Muscle of leg (tissue), 11 donors: Measurements from ENCODE around the gene OTOG. TPM values are rescaled to one million over a fixed set of nuclear protein-coding genes. Genes with fewer than 3 reads are reported as not detected.

Source experiments
- DNase-seq: peaks from one replicate; pipeline ENCODE4 v3.0.0; 2013
- H3K27ac ChIP-seq: one replicate; pipeline ENCODE4 v1.5.1; 2013; ENCODE audit warnings: mild to moderate bottlenecking, low read length, control low read depth
- H3K27me3 ChIP-seq: one replicate; pipeline ENCODE4 v1.6.1; 2013; ENCODE audit warnings: low read length; ENCODE audit not compliant: control insufficient read depth, insufficient read depth
- H3K36me3 ChIP-seq: one replicate; pipeline ENCODE4 v1.6.1; 2013; ENCODE audit warnings: low read length; ENCODE audit not compliant: control insufficient read depth, insufficient read depth
- H3K4me1 ChIP-seq: one replicate; pipeline ENCODE4 v1.6.1; 2013; ENCODE audit warnings: low read length; ENCODE audit not compliant: control insufficient read depth, insufficient read depth
- H3K4me3 ChIP-seq: one replicate; pipeline ENCODE4 v1.5.1; 2013; ENCODE audit warnings: low read length, control low read depth
- H3K9me3 ChIP-seq: replicated peaks from 2 replicates; pipeline ENCODE4 v1.6.1; 2013; ENCODE audit warnings: low read depth, low read length; ENCODE audit not compliant: control insufficient read depth
- WGBS: methylation state at CpG from one replicate; pipeline ENCODE4 v1.1.5; 2013; ENCODE audit warnings: missing lambda C conversion rate; ENCODE audit not compliant: insufficient coverage; 5-methylcytosine and 5-hydroxymethylcytosine counted together
- polyA plus RNA-seq, 8 donors: library from polyadenylated mRNA; unstranded; fragments of 120-200 nt; gene quantifications; one replicate each; pipeline versions ENCODE4 v1.2.1 to v1.2.3, GENCODE V29; 2013; ENCODE audit warnings: inconsistent platforms in 1 of 8, low replicate concordance in 1 of 8; ENCODE audit not compliant: insufficient read length in 8 of 8, insufficient read depth in 1 of 8
- total RNA-seq: library from RNA; stranded (reverse); fragments of 120-200 nt; gene quantifications from one replicate; pipeline ENCODE4 v1.2.4, GENCODE V29; 2013

OTOG gene
- total and polyA plus RNA-seq, 9 donors: under 0.01 to 0.05 (median 0.04) TPM; not detected in 4

GRCh38 chr11:17571431-17572358 is 24.6 kb downstream of the OTOG start:
- Histone ChIP-seq H3K4me3 (no peak overlapping the region), H3K9me3 (no peaks in the 10 kb centered on the region), H3K4me1 (no peaks in the 10 kb centered on the region), H3K27me3 (peaks cover 10% of the 10 kb centered on the region), H3K27ac (no peak overlapping the region), H3K36me3 (no peaks in the 10 kb centered on the region)
- no peak for DNase-seq
- 82% methylated on average over 12 of the region's 14 CpGs for WGBS

GRCh38 chr11:17572359-17572690 is 25.3 kb downstream of the OTOG start:
- no peaks in the 10 kb centered on the region for H3K4me1 ChIP-seq
- H3K27ac ChIP-seq: no peak overlapping the region
- 36% methylated on average over 3 of the region's 3 CpGs for WGBS
- DNase-seq: no peak
- H3K27me3 ChIP-seq: peaks cover 12% of the 10 kb centered on the region
- H3K9me3 ChIP-seq: no peaks in the 10 kb centered on the region
- H3K36me3 ChIP-seq: no peaks in the 10 kb centered on the region
- no peak overlapping the region for H3K4me3 ChIP-seq

GRCh38 chr11:17572791-17573460 is 25.9 kb downstream of the OTOG start:
- 85% methylated on average over 18 of the region's 20 CpGs for WGBS
- no peak overlapping the region for H3K27ac ChIP-seq
- H3K36me3 ChIP-seq: no peaks in the 10 kb centered on the region
- H3K27me3 ChIP-seq: peaks cover 12% of the 10 kb centered on the region
- no peak overlapping the region for H3K4me3 ChIP-seq
- no peaks in the 10 kb centered on the region for H3K9me3 ChIP-seq
- no peak for DNase-seq
- H3K4me1 ChIP-seq: no peaks in the 10 kb centered on the region

GRCh38 chr11:17573526-17573925 is 26.5 kb downstream of the OTOG start:
- 93% methylated on average over 3 of the region's 3 CpGs for WGBS

GRCh38 chr11:17574141-17575091 is 27.4 kb downstream of the OTOG start:
- Histone ChIP-seq H3K9me3 (no peaks in the 10 kb centered on the region), H3K4me3 (no peak overlapping the region), H3K36me3 (no peaks in the 10 kb centered on the region), H3K27ac (no peak overlapping the region), H3K4me1 (no peaks in the 10 kb centered on the region), H3K27me3 (peaks cover 12% of the 10 kb centered on the region)
- DNase-seq: no peak
- WGBS: 86% methylated on average over 6 of the region's 9 CpGs

More at GRCh38 chr11:17573526-17573925, 26.5 kb downstream of the OTOG start:
- no peak overlapping the region for H3K4me3 ChIP-seq
- peaks cover 12% of the 10 kb centered on the region for H3K27me3 ChIP-seq
- no peak for DNase-seq
- H3K4me1 ChIP-seq: no peaks in the 10 kb centered on the region
- H3K27ac ChIP-seq: no peak overlapping the region
- H3K9me3 ChIP-seq: no peaks in the 10 kb centered on the region
- H3K36me3 ChIP-seq: no peaks in the 10 kb centered on the region

- H3K27me3 ChIP-seq: peaks cover 11% of the 10 kb centered on the region
- WGBS: 73% methylated on average over 6 of the region's 16 CpGs
- H3K4me3 ChIP-seq: no peak overlapping the region
- H3K4me1 ChIP-seq: no peaks in the 10 kb centered on the region
- no peak for DNase-seq
- H3K9me3 ChIP-seq: no peaks in the 10 kb centered on the region
- no peak overlapping the region for H3K27ac ChIP-seq
- H3K36me3 ChIP-seq: no peaks in the 10 kb centered on the region
Measured at GRCh38 chr11:17575431-17576425, 28.7 kb downstream of the OTOG start.

- Histone ChIP-seq H3K27me3 (peaks cover 6% of the 10 kb centered on the region), H3K36me3 (no peaks in the 10 kb centered on the region), H3K27ac (no peak overlapping the region), H3K9me3 (no peaks in the 10 kb centered on the region), H3K4me3 (no peak overlapping the region), H3K4me1 (no peaks in the 10 kb centered on the region)
- 78% methylated on average over 11 of the region's 11 CpGs for WGBS
- DNase-seq: no peak
Measured at GRCh38 chr11:17578296-17578695, 31.2 kb downstream of the OTOG start.

GRCh38 chr11:17578958-17579357 is 31.9 kb downstream of the OTOG start:
- Histone ChIP-seq H3K4me1 (no peaks in the 10 kb centered on the region), H3K27ac (no peak overlapping the region)
- WGBS: 91% methylated on average over 5 of the region's 8 CpGs

GRCh38 chr11:17579451-17579850 is 32.4 kb downstream of the OTOG start:
- H3K4me3 ChIP-seq: no peak overlapping the region
- H3K27ac ChIP-seq: no peak overlapping the region
- no peaks in the 10 kb centered on the region for H3K36me3 ChIP-seq
- DNase-seq: no peak
- 84% methylated on average over 5 of the region's 7 CpGs for WGBS
- peaks cover 6% of the 10 kb centered on the region for H3K27me3 ChIP-seq
- H3K4me1 ChIP-seq: no peaks in the 10 kb centered on the region
- no peaks in the 10 kb centered on the region for H3K9me3 ChIP-seq

More at GRCh38 chr11:17578958-17579357, 31.9 kb downstream of the OTOG start:
- Histone ChIP-seq H3K4me3 (no peak overlapping the region), H3K36me3 (no peaks in the 10 kb centered on the region), H3K9me3 (no peaks in the 10 kb centered on the region), H3K27me3 (peaks cover 6% of the 10 kb centered on the region)
- DNase-seq: no peak
